ENCODE results near the gene MXD4. TPM values are rescaled to one million over a fixed set of nuclear protein-coding genes. Genes with fewer than 3 reads are reported as not detected.

MXD4 gene
- total and polyA plus RNA-seq, 9 of the 15 experiments (the other 6 are each of a cell fraction or from before 2014, with no cell fraction given) = 0.06 to 13.5 (median 5.9) TPM

GRCh38 chr4:2262145-2262943 is 435 bp upstream of the MXD4 start:
- Histone ChIP-seq H4K20me1 (replicated peaks; ENCODE audit: control insufficient read depth, insufficient read depth, low read length) (no peaks in the 10 kb centered on the region), H3K27me3 (ENCODE audit: control insufficient read depth in 2 of 2, insufficient read depth in 2 of 2, low read length in 2 of 2) (no peaks in the 10 kb centered on the region), H3K79me2 (ENCODE audit: control insufficient read depth, insufficient read depth, low read length) (peaks cover 5% of the 10 kb centered on the region; the same call in 1 of the 3 replicates), H3K4me1 (replicated peaks in 1 of 2; ENCODE audit: control insufficient read depth in 2 of 2, insufficient read depth in 2 of 2, low read length in 2 of 2) (peaks cover 16 to 78% of the 10 kb centered on the region in 2 experiments), H3K9ac (ENCODE audit: insufficient read depth in 1 of 2, low read depth in 2 of 2, low read length in 2 of 2) (peak overlapping the region; percentile 82 to 92), H3K27ac (ENCODE audit: extremely low read depth, low read depth, low read length) (peak overlapping the region; percentile 87), H3K9me3 (replicated peaks; ENCODE audit: control insufficient read depth, insufficient read depth, low read depth, low read length) (no peaks in the 10 kb centered on the region), H3K36me3 (ENCODE audit: control insufficient read depth, insufficient read depth, low read length) (no peaks in the 10 kb centered on the region), H3K4me3 (peak overlapping the region; percentile 71), H3K4me2 (ENCODE audit: insufficient read depth, low read length) (peak overlapping the region; percentile 86), H2AFZ (ENCODE audit: low read depth, low read length) (peak overlapping the region; percentile 90), H3K9me1 (ENCODE audit: control insufficient read depth, insufficient read depth, low read length) (no peaks in the 10 kb centered on the region)
- WGBS (ENCODE audit: insufficient coverage, low coverage, missing lambda C conversion rate) = 1% methylated on average over 85 of the region's 98 CpGs
- DNase-seq (ENCODE audit: extremely low read depth in 1 of 4, low spot score in 3 of 4) (peak; percentile 95 to 99 (median 98)), FAIRE-seq (peak; percentile 98), ATAC-seq (peak; percentile 95)
- POLR2A ChIA-PET = interaction anchor here (0.6 to 1.1 kb wide), 8 partner anchors 9 to 299 kb away, joined by 3 to 9 read pairs (median 4); no protein-coding TSS in a partner anchor
- in situ Hi-C loops (cut with MboI) (no loop called here), intact Hi-C loops (cut with micrococcal nuclease) (loop anchor here (5.0 kb wide), 1 partner anchor 155 kb away; the partner anchor contains the start of genes CFAP99 and ZFYVE28)
- CTCF ChIA-PET (ENCODE audit: low intra/inter-chr PET ratio) = no interaction called here
- BruUV-seq (replicated peaks) = TSS peak; percentile 79
- TF ChIP-seq MBD1 (CRISPR knock-in tag; IDR thresholded peaks at IDR 0.05) = no peak
- TF ChIP-seq ZNF41 (CRISPR knock-in tag; conservative IDR thresholded peaks at IDR 0.05) = no peak
- peak; percentile 65; the same call in 1 of the 2 replicates for TF ChIP-seq SPI1 (IDR thresholded peaks at IDR 0.05; ENCODE audit: borderline replicate concordance, low read depth, low read length)
- TF ChIP-seq ZNF830 (CRISPR knock-in tag; IDR thresholded peaks at IDR 0.05) = 0 out of 2 replicates have a peak, but pooled peaks have one; percentile 55
- TF ChIP-seq POLR2B (IDR thresholded peaks at IDR 0.05; ENCODE audit: low read depth, partially characterized antibody) = peak; percentile 65
- TF ChIP-seq ZBED1 (IDR thresholded peaks at IDR 0.05) = no peak; the same call in 1 of the 2 replicates
- TF ChIP-seq ZNF445 (CRISPR knock-in tag; IDR thresholded peaks at IDR 0.05; ENCODE audit: low read depth) = no peak
- no peak for TF ChIP-seq AFF4 (CRISPR knock-in tag; IDR thresholded peaks at IDR 0.05)
- no peak for TF ChIP-seq ATF3 (IDR thresholded peaks at IDR 0.05)
- no peak; the same call in 1 of the 2 replicates for TF ChIP-seq ATF3 (CRISPR knock-in tag; conservative IDR thresholded peaks at IDR 0.05)
- no peak for TF ChIP-seq JUNB (CRISPR knock-in tag; conservative IDR thresholded peaks at IDR 0.05)
- TF ChIP-seq ZNF644 (tag; IDR thresholded peaks at IDR 0.05; ENCODE audit: low read depth) = no peak
- TF ChIP-seq ESRRB (CRISPR knock-in tag; IDR thresholded peaks at IDR 0.05; ENCODE audit: borderline replicate concordance) = no peak
- TF ChIP-seq KDM1A (IDR thresholded peaks at IDR 0.05) = no peak
- no peak for TF ChIP-seq ETV6 (IDR thresholded peaks at IDR 0.05; ENCODE audit: borderline replicate concordance in 1 of 2, low read depth in 2 of 2, low read length in 1 of 2)
- TF ChIP-seq ETV6 (CRISPR knock-in tag; IDR thresholded peaks at IDR 0.05; ENCODE audit: borderline replicate concordance) = no peak

Data from K562 (cell line).